Heart left ventricle (tissue), 16 donors: ENCODE data around the gene WHRN. TPM values are rescaled to one million over a fixed set of nuclear protein-coding genes. Genes with fewer than 3 reads are reported as not detected.

Experiments used
- ATAC-seq, 4 donors: fragments of 200-7000 bp; cut with Tn5 transposase; one replicate each; pipeline ENCODE4 v1.9.1; 2020 to 2022; ENCODE audit warnings: moderate library complexity in 4 of 4, mild to moderate bottlenecking in 3 of 4, moderate number of reproducible peaks in 1 of 4
- DNase-seq, 5 donors: peaks; one replicate each; pipeline ENCODE4 v3.0.0-alpha.2; 2020
- H3K27ac ChIP-seq, 12 donors: fragments of 200-600 bp; sonication (generic) in 4 of 12; one replicate each; pipeline versions ENCODE4 v1.5.0 to v1.8.0; 2016 to 2022; ENCODE audit warnings: mild to moderate bottlenecking in 2 of 12
- H3K27me3 ChIP-seq, 9 donors: fragments of 200-600 bp; sonication (generic) in 2 of 9; one replicate each; pipeline versions ENCODE4 v1.5.1 to v1.8.0; 2016 to 2022; ENCODE audit warnings: mild to moderate bottlenecking in 3 of 9
- H3K36me3 ChIP-seq, 9 donors: fragments of 200-600 bp; sonication (generic) in 2 of 9; one replicate each; pipeline versions ENCODE4 v1.5.0 to v1.8.0; 2018 to 2022; ENCODE audit warnings: mild to moderate bottlenecking in 2 of 9
- H3K4me1 ChIP-seq, 12 donors: fragments of 200-600 bp; sonication (generic) in 4 of 12; one replicate each; pipeline versions ENCODE4 v1.5.0 to v1.8.0; 2016 to 2022; ENCODE audit warnings: mild to moderate bottlenecking in 3 of 12
- H3K4me3 ChIP-seq, 12 donors: fragments of 200-600 bp; sonication (generic) in 4 of 12; one replicate each; pipeline versions ENCODE4 v1.5.0 to v1.8.0; 2017 to 2022; ENCODE audit warnings: mild to moderate bottlenecking in 9 of 12, moderate library complexity in 4 of 12
- H3K9me3 ChIP-seq, 12 donors: fragments of 200-600 bp; sonication (generic) in 4 of 12; one replicate each; pipeline versions ENCODE4 v1.5.0 to v1.8.0; 2016 to 2022; ENCODE audit warnings: mild to moderate bottlenecking in 1 of 12
- CTCF ChIP-seq, 12 donors: fragments of 200-600 bp; sonication (generic) in 4 of 12; IDR thresholded peaks; one replicate each; pipeline versions ENCODE4 v1.5.0 to v1.8.0; 2018 to 2022; ENCODE audit warnings: antibody characterized with exemption in 12 of 12, mild to moderate bottlenecking in 5 of 12
- POLR2A ChIP-seq, 2 donors: fragments of 450-650 bp; IDR thresholded peaks; one replicate each; pipeline ENCODE4 v1.6.1; 2017; ENCODE audit warnings: antibody characterized with exemption in 2 of 2, mild to moderate bottlenecking in 2 of 2, moderate library complexity in 2 of 2
- WGBS, 4 donors: extraction: QIAGEN DNeasy Blood & Tissue Kit in 2 of 4; methylation state at CpG; one replicate each; pipeline versions ENCODE4 v1.1.5 to v1.1.7; 2013 to 2018; 5-methylcytosine and 5-hydroxymethylcytosine counted together
- intact Hi-C, 10 donors: fragments of 100-400 bp; cut with DNase I; formaldehyde crosslinking; loops; one replicate each; pipeline versions ENCODE4 v1.11.1 to v1.14.2; 2022
- polyA plus RNA-seq, 2 donors: library from polyadenylated mRNA; stranded (reverse); fragments of 200-250 nt; gene quantifications; one replicate each; pipeline ENCODE4 v1.2.3, GENCODE V29; 2013
- total RNA-seq, 9 donors: library from RNA; depleted of rRNA in 2 of 9; stranded (reverse); fragments of >200 nt in 2 of 9; fragmentation: NEBNext Ultra II Directional in 3 of 9; extraction: Animal tissue kit (Norgen Biotek cat#: 25700) in 3 of 9; gene quantifications; one replicate each; pipeline versions ENCODE4 v1.1.0 to v1.2.4, GENCODE V29; 2016 to 2023
- donor health status: ischemic (EF 13 %, LVEDD 7.1; RV severe dilation, severe dysfunction).
- donor health status: healthy with polysubstance abuse.
- donor health status: DM: no; HTN: yes; CAD: no.
- donor health status: DM: no; HTN: no; CAD: no.
- donor health status: ischemic (EF 25% LVEDD 6.9; RV normal size, moderate dysfunction).
- donor health status: ischemic (EF 25% LVEDD 5.7; RV mildly dilated, moderate dysfunction).
- donor health status: healthy.
- donor health status: DM: yes; HTN: yes; CAD: no.
- donor health status: ischemic (EF 35%, LVEDD 5.7; RV mildly dilated, moderate dysfunction).
- donor health status: nonischemic (EF 11% LVEDD 7.7; RV severe dilation, severe dysfunction).
- donor health status: DM: yes; HTN: yes; CAD: no.
- donor health status: PGD.
- donor health status: ischemic (EF 29% LVEDD 5.4; RV normal size, mild dysfunction).
- donor health status: nonischemic (EF 23%, LVEDD 6.1; RV moderate dilation, normal function).

WHRN gene
- total and polyA plus RNA-seq, 11 donors, result 0.12 to 1.4 (median 0.56) TPM

GRCh38 chr9:114484215-114484853, 20.9 kb downstream of the WHRN start:
- intact Hi-C loops, result no loop called here
- DNase-seq (no peak), ATAC-seq (no peak)
- no peaks in the 10 kb centered on the region for H3K36me3 ChIP-seq
- TF ChIP-seq POLR2A (IDR thresholded peaks at IDR 0.05) (no peak), CTCF (IDR thresholded peaks at IDR 0.05) (no peak)
- no peak overlapping the region for H3K4me3 ChIP-seq
- 56 to 77% (median 62%) methylated on average over 7 to 9 of the region's 9 CpGs for WGBS, 4 donors
- peaks cover 0 to 25% (median 0%) of the 10 kb centered on the region in 12 donors for H3K4me1 ChIP-seq
- no peaks in the 10 kb centered on the region for H3K9me3 ChIP-seq
- H3K27ac ChIP-seq, result no peak overlapping the region
- H3K27me3 ChIP-seq, result peaks cover 0 to 4% (median 0%) of the 10 kb centered on the region in 9 donors

- peaks cover 0 to 25% (median 0%) of the 10 kb centered on the region in 12 donors for H3K4me1 ChIP-seq
- no peak overlapping the region for H3K4me3 ChIP-seq
- H3K27ac ChIP-seq, result no peak overlapping the region
- WGBS, 4 donors, result 91 to 96% (median 93%) methylated on average over 3 of the region's 3 CpGs
- DNase-seq (no peak), ATAC-seq (no peak)
- intact Hi-C loops, result no loop called here
- no peaks in the 10 kb centered on the region for H3K9me3 ChIP-seq
- no peaks in the 10 kb centered on the region for H3K36me3 ChIP-seq
- no peak for TF ChIP-seq CTCF (IDR thresholded peaks at IDR 0.05)
- no peak for TF ChIP-seq POLR2A (IDR thresholded peaks at IDR 0.05)
- H3K27me3 ChIP-seq, result peaks cover 0 to 6% (median 0%) of the 10 kb centered on the region in 9 donors
These were observed 21.8 kb downstream of the WHRN start for GRCh38 chr9:114483499-114483898.

GRCh38 chr9:114482593-114482992, 22.7 kb downstream of the WHRN start:
- Histone ChIP-seq H3K9me3 (no peaks in the 10 kb centered on the region), H3K27ac (no peak overlapping the region), H3K4me3 (no peak overlapping the region), H3K4me1 (peaks cover 0 to 25% (median 0%) of the 10 kb centered on the region in 12 donors), H3K27me3 (peaks cover 0 to 6% (median 0%) of the 10 kb centered on the region in 9 donors), H3K36me3 (no peaks in the 10 kb centered on the region)
- DNase-seq (peak in 1 of 5 donors; percentile 50), ATAC-seq (peak in 3 of 4 donors; percentile 45 to 69 (median 67))
- no peak for TF ChIP-seq CTCF (IDR thresholded peaks at IDR 0.05)
- TF ChIP-seq POLR2A (IDR thresholded peaks at IDR 0.05), result no peak
- intact Hi-C loops, result no loop called here
- 27 to 37% (median 33%) methylated on average over 10 of the region's 10 CpGs for WGBS, 4 donors

GRCh38 chr9:114481789-114482188, 23.5 kb downstream of the WHRN start:
- no peak overlapping the region for H3K4me3 ChIP-seq
- 88 to 93% (median 90%) methylated on average over 5 of the region's 5 CpGs for WGBS, 4 donors
- peaks cover 0 to 6% (median 0%) of the 10 kb centered on the region in 9 donors for H3K27me3 ChIP-seq
- DNase-seq (no peak), ATAC-seq (no peak)
- no peak overlapping the region for H3K27ac ChIP-seq
- intact Hi-C loops, result no loop called here
- peaks cover 0 to 25% (median 0%) of the 10 kb centered on the region in 12 donors for H3K4me1 ChIP-seq
- TF ChIP-seq CTCF (IDR thresholded peaks at IDR 0.05), result no peak
- TF ChIP-seq POLR2A (IDR thresholded peaks at IDR 0.05), result no peak
- H3K36me3 ChIP-seq, result no peaks in the 10 kb centered on the region
- H3K9me3 ChIP-seq, result no peaks in the 10 kb centered on the region
